ENCODE results near the gene CCBE1.

The CCBE1 gene

DNA sequence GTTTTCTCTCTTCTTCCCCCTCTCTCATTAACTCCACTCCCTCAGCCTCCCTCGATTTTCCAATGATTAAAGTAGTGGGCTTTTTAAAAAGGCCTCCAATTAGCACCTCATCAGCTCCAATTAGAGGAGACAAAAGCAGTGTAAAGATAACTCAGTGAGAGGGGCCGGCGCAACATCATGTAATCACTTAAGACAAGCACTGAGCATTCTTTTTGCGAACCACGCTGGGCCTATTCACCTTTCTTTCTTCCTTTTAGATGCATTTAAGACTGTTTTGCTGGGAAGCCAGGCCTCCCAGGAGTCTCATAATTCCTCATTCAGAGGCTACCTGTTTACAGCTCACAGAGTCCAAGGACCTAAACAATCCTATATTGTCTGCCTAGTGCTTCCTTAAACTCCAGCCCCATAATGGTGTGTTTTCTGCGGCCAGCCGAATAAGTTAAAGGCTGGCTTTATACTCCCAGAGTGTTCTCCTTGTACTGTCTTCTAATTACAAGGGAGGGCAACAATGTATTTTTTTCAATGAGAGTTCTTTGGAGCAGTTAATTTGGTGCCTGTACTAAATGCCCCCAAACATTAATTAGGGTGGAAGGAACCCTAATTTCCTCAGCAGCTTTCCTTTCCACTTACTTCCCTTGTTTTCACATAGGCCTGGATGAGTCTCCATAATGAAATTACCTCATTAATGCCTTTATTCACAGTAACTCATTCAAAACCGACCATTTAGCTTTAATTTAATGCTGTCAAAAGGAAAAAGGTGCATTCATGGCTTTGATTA lies 310.1 kb downstream of the CCBE1 start:
- H2BK5ac ChIP-seq (ENCODE audit: low read depth, low read length, poor library complexity, severe bottlenecking): no peak overlapping the region
- no peak overlapping the region for H2BK15ac ChIP-seq (ENCODE audit: low read depth, poor library complexity, severe bottlenecking)
- no peak overlapping the region for H3K18ac ChIP-seq (ENCODE audit: low read depth in 1 of 2, low read length in 2 of 2)
- H4K8ac ChIP-seq (ENCODE audit: low read length): no peak overlapping the region
- H3K9me3 ChIP-seq (ENCODE audit: control insufficient read depth, low read length): no peaks in the 10 kb centered on the region
- no peak overlapping the region for H3K23ac ChIP-seq (ENCODE audit: low read length in 2 of 2)
- no peak overlapping the region for H3K14ac ChIP-seq (ENCODE audit: low read length in 2 of 2)
- H3K36me3 ChIP-seq (ENCODE audit: control insufficient read depth in 1 of 2, insufficient read depth in 2 of 2, low read depth in 1 of 2, low read length in 2 of 2): no peaks in the 10 kb centered on the region
- WGBS: 44% methylated on average over 6 of the region's 8 CpGs
- H3K9ac ChIP-seq (ENCODE audit: low read length): no peak overlapping the region
- no peak overlapping the region for H3K4me3 ChIP-seq (ENCODE audit: insufficient read depth in 1 of 2, low read depth in 1 of 2, low read length in 2 of 2)
- H2AK5ac ChIP-seq (ENCODE audit: low read length, severe bottlenecking): no peak overlapping the region
- no peak overlapping the region for H4K91ac ChIP-seq (ENCODE audit: low read length)
- H2AFZ ChIP-seq (ENCODE audit: low read depth, low read length): no peak overlapping the region
- no peaks in the 10 kb centered on the region for H3K79me1 ChIP-seq (replicated peaks; ENCODE audit: low read length, poor library complexity, severe bottlenecking)
- H3K4me1 ChIP-seq (ENCODE audit: control insufficient read depth, insufficient read depth, low read depth, low read length): no peaks in the 10 kb centered on the region
- H3K4ac ChIP-seq (ENCODE audit: low read depth in 1 of 2, low read length in 2 of 2): no peak overlapping the region
- DNase-seq: no peak
- H3K4me2 ChIP-seq (ENCODE audit: low read length, poor library complexity, severe bottlenecking): no peak overlapping the region
- no peak overlapping the region for H3K27ac ChIP-seq (ENCODE audit: low read length, poor library complexity, severe bottlenecking)
- no peak overlapping the region for H2BK12ac ChIP-seq (ENCODE audit: low read length in 2 of 2)
- peaks cover 0 to 6% of the 10 kb centered on the region in 2 experiments for H3K27me3 ChIP-seq (ENCODE audit: control insufficient read depth in 1 of 2, insufficient read depth in 1 of 2, low read length in 2 of 2)
- H2BK120ac ChIP-seq (ENCODE audit: low read depth, low read length): no peak overlapping the region

GRCh38 chr18:59385191-59385590 lies 312.0 kb downstream of the CCBE1 start:
- H3K23ac ChIP-seq (ENCODE audit: low read length in 2 of 2): no peak overlapping the region

DNA sequence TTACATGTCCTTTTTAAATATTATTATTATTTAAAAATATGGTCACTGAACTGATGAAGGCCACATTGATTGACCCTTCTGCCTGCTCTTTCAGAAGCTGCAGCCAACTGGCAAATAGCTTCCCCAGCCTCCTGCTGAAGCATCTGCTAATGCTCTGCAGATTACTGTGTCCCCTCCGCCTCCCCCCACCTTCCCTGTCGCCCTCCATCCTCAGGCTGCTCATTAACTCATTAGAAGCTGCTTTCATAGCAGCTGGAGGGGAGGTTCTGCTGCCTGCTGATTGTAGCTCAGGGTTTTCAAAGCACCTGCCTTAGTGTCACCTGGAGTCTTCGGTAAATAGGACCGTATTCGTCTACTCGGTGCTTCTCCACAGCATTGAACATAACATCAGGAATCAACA lies 313.4 kb downstream of the CCBE1 start:
- Histone ChIP-seq H3K27ac (ENCODE audit: low read length, poor library complexity, severe bottlenecking) (no peak overlapping the region), H2BK12ac (ENCODE audit: low read length in 2 of 2) (no peak overlapping the region), H4K91ac (ENCODE audit: low read length) (no peak overlapping the region), H3K4me3 (ENCODE audit: insufficient read depth in 1 of 2, low read depth in 1 of 2, low read length in 2 of 2) (no peak overlapping the region), H3K9me3 (ENCODE audit: control insufficient read depth, low read length) (no peaks in the 10 kb centered on the region), H2BK15ac (ENCODE audit: low read depth, poor library complexity, severe bottlenecking) (no peak overlapping the region), H3K36me3 (ENCODE audit: control insufficient read depth in 1 of 2, insufficient read depth in 2 of 2, low read depth in 1 of 2, low read length in 2 of 2) (no peaks in the 10 kb centered on the region), H4K8ac (ENCODE audit: low read length) (no peak overlapping the region), H3K27me3 (ENCODE audit: control insufficient read depth in 1 of 2, insufficient read depth in 1 of 2, low read length in 2 of 2) (peaks cover 0 to 20% of the 10 kb centered on the region in 2 experiments), H3K9ac (ENCODE audit: low read length) (no peak overlapping the region), H3K79me1 (replicated peaks; ENCODE audit: low read length, poor library complexity, severe bottlenecking) (no peaks in the 10 kb centered on the region), H3K4ac (ENCODE audit: low read depth in 1 of 2, low read length in 2 of 2) (no peak overlapping the region), H2BK120ac (ENCODE audit: low read depth, low read length) (no peak overlapping the region), H3K4me2 (ENCODE audit: low read length, poor library complexity, severe bottlenecking) (no peak overlapping the region), H3K14ac (ENCODE audit: low read length in 2 of 2) (no peak overlapping the region), H3K18ac (ENCODE audit: low read depth in 1 of 2, low read length in 2 of 2) (no peak overlapping the region), H2AK5ac (ENCODE audit: low read length, severe bottlenecking) (no peak overlapping the region), H3K4me1 (ENCODE audit: control insufficient read depth, insufficient read depth, low read depth, low read length) (no peaks in the 10 kb centered on the region), H2BK5ac (ENCODE audit: low read depth, low read length, poor library complexity, severe bottlenecking) (no peak overlapping the region), H3K23ac (ENCODE audit: low read length in 2 of 2) (no peak overlapping the region), H2AFZ (ENCODE audit: low read depth, low read length) (no peak overlapping the region)
- WGBS: 62% methylated on average over 6 of the region's 6 CpGs
- DNase-seq: no peak

More at GRCh38 chr18:59385191-59385590, 312.0 kb downstream of the CCBE1 start:
- Histone ChIP-seq H3K27ac (ENCODE audit: low read length, poor library complexity, severe bottlenecking) (no peak overlapping the region), H3K9ac (ENCODE audit: low read length) (no peak overlapping the region), H2BK15ac (ENCODE audit: low read depth, poor library complexity, severe bottlenecking) (no peak overlapping the region), H3K9me3 (ENCODE audit: control insufficient read depth, low read length) (no peaks in the 10 kb centered on the region), H3K4me3 (ENCODE audit: insufficient read depth in 1 of 2, low read depth in 1 of 2, low read length in 2 of 2) (no peak overlapping the region), H2AK5ac (ENCODE audit: low read length, severe bottlenecking) (no peak overlapping the region), H3K79me1 (replicated peaks; ENCODE audit: low read length, poor library complexity, severe bottlenecking) (no peaks in the 10 kb centered on the region), H3K14ac (ENCODE audit: low read length in 2 of 2) (no peak overlapping the region), H3K4ac (ENCODE audit: low read depth in 1 of 2, low read length in 2 of 2) (no peak overlapping the region), H3K4me2 (ENCODE audit: low read length, poor library complexity, severe bottlenecking) (no peak overlapping the region), H2BK12ac (ENCODE audit: low read length in 2 of 2) (no peak overlapping the region), H4K91ac (ENCODE audit: low read length) (no peak overlapping the region), H3K18ac (ENCODE audit: low read depth in 1 of 2, low read length in 2 of 2) (no peak overlapping the region), H3K36me3 (ENCODE audit: control insufficient read depth in 1 of 2, insufficient read depth in 2 of 2, low read depth in 1 of 2, low read length in 2 of 2) (no peaks in the 10 kb centered on the region), H3K27me3 (ENCODE audit: control insufficient read depth in 1 of 2, insufficient read depth in 1 of 2, low read length in 2 of 2) (peaks cover 0 to 11% of the 10 kb centered on the region in 2 experiments), H4K8ac (ENCODE audit: low read length) (no peak overlapping the region), H2AFZ (ENCODE audit: low read depth, low read length) (no peak overlapping the region), H2BK120ac (ENCODE audit: low read depth, low read length) (no peak overlapping the region), H2BK5ac (ENCODE audit: low read depth, low read length, poor library complexity, severe bottlenecking) (no peak overlapping the region), H3K4me1 (ENCODE audit: control insufficient read depth, insufficient read depth, low read depth, low read length) (no peaks in the 10 kb centered on the region)
- WGBS: 87% methylated on average over 4 of the region's 4 CpGs
- DNase-seq: no peak

DNA sequence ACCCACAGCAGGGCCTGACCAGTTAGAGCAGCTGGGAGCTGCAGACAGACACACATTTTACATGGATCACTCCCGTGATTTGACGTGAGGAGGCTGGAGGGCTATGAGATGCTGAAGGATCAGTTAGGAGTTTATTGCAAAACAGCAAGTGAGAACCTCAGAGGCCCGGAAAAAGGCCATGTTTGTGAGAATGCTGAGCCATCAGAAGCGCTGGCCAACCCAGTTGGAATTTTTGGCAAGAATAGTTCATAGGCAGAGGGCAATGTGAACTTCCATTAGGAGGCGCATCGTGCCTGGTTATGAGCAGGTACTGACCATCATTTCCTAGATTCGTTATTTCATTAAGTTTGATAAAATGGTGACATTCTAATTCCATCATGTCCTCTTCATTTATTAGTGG lies 314.8 kb downstream of the CCBE1 start:
- Histone ChIP-seq H3K27me3 (ENCODE audit: control insufficient read depth in 1 of 2, insufficient read depth in 1 of 2, low read length in 2 of 2) (peaks cover 0 to 29% of the 10 kb centered on the region in 2 experiments), H2BK5ac (ENCODE audit: low read depth, low read length, poor library complexity, severe bottlenecking) (no peak overlapping the region), H3K4me1 (ENCODE audit: control insufficient read depth, insufficient read depth, low read depth, low read length) (no peaks in the 10 kb centered on the region), H4K8ac (ENCODE audit: low read length) (no peak overlapping the region), H3K23ac (ENCODE audit: low read length in 2 of 2) (no peak overlapping the region), H3K79me1 (replicated peaks; ENCODE audit: low read length, poor library complexity, severe bottlenecking) (no peaks in the 10 kb centered on the region), H3K36me3 (ENCODE audit: control insufficient read depth in 1 of 2, insufficient read depth in 2 of 2, low read depth in 1 of 2, low read length in 2 of 2) (no peaks in the 10 kb centered on the region), H3K4me3 (ENCODE audit: insufficient read depth in 1 of 2, low read depth in 1 of 2, low read length in 2 of 2) (no peak overlapping the region), H2AFZ (ENCODE audit: low read depth, low read length) (no peak overlapping the region), H4K91ac (ENCODE audit: low read length) (no peak overlapping the region), H2BK120ac (ENCODE audit: low read depth, low read length) (no peak overlapping the region), H3K9ac (ENCODE audit: low read length) (no peak overlapping the region), H2BK12ac (ENCODE audit: low read length in 2 of 2) (no peak overlapping the region), H3K9me3 (ENCODE audit: control insufficient read depth, low read length) (no peaks in the 10 kb centered on the region), H3K27ac (ENCODE audit: low read length, poor library complexity, severe bottlenecking) (no peak overlapping the region), H3K14ac (ENCODE audit: low read length in 2 of 2) (no peak overlapping the region), H3K18ac (ENCODE audit: low read depth in 1 of 2, low read length in 2 of 2) (no peak overlapping the region), H3K4ac (ENCODE audit: low read depth in 1 of 2, low read length in 2 of 2) (no peak overlapping the region), H2AK5ac (ENCODE audit: low read length, severe bottlenecking) (no peak overlapping the region), H3K4me2 (ENCODE audit: low read length, poor library complexity, severe bottlenecking) (no peak overlapping the region), H2BK15ac (ENCODE audit: low read depth, poor library complexity, severe bottlenecking) (no peak overlapping the region)
- 73% methylated on average over 4 of the region's 7 CpGs for WGBS
- no peak for DNase-seq

Measured in mesenchymal stem cell (in vitro differentiated cells and primary cell).